Right cardiac atrium (tissue), 5 donors: ENCODE data around the gene DENND2D. TPM values are rescaled to one million over a fixed set of nuclear protein-coding genes. Genes with fewer than 3 reads are reported as not detected.

Experiments
- ATAC-seq, 2 donors: fragments of 200-7000 bp; cut with Tn5 transposase; one replicate each; pipeline versions ENCODE4 v1.8.0 to v1.9.1; 2020; ENCODE audit warnings: moderate library complexity in 2 of 2, mild to moderate bottlenecking in 1 of 2
- DNase-seq, 3 donors: peaks; one replicate each; pipeline ENCODE4 v3.0.0-alpha.2; 2020
- H3K27ac ChIP-seq: one replicate; pipeline ENCODE4 v1.5.1; 2013; ENCODE audit warnings: mild to moderate bottlenecking, low read length, control low read depth, moderate library complexity
- H3K27me3 ChIP-seq: one replicate; pipeline ENCODE4 v1.6.1; 2013; ENCODE audit not compliant: control insufficient read depth, insufficient read depth
- H3K4me1 ChIP-seq: one replicate; pipeline ENCODE4 v1.6.1; 2013; ENCODE audit warnings: low read length; ENCODE audit not compliant: control insufficient read depth, insufficient read depth
- H3K4me3 ChIP-seq: one replicate; pipeline ENCODE4 v1.5.1; 2013; ENCODE audit warnings: low read length, control low read depth
- H3K9me3 ChIP-seq: one replicate; pipeline ENCODE4 v1.6.1; 2013; ENCODE audit warnings: low read length; ENCODE audit not compliant: control insufficient read depth
- WGBS: extraction: QIAGEN DNeasy Blood & Tissue Kit; methylation state at CpG from one replicate; pipeline ENCODE4 v1.1.7; 2013; 5-methylcytosine and 5-hydroxymethylcytosine counted together
- intact Hi-C, 4 donors: fragments of 100-400 bp; cut with DNase I; formaldehyde crosslinking; loops; one replicate each; pipeline versions ENCODE4 v1.11.0 to v1.14.0; 2022 to 2023
- long read RNA-seq, 4 donors: library from polyadenylated mRNA; unstranded; transcript quantifications; one replicate each; pipeline ENCODE4 v2.0.0, GENCODE V29; 2020 to 2021
- polyA plus RNA-seq: library from polyadenylated mRNA; stranded (reverse); fragments of 200-250 nt; gene quantifications from one replicate; pipeline ENCODE4 v1.2.3, GENCODE V29; 2013
- total RNA-seq, 4 donors: library from RNA; stranded (reverse); fragmentation: NEBNext Ultra II Directional; extraction: Animal tissue kit (Norgen Biotek cat#: 25700); gene quantifications; one replicate each; pipeline ENCODE4 v1.2.1, GENCODE V29; 2021
- donor health status: healthy with polysubstance abuse.
- donor health status: DM: no; HTN: yes; CAD: no.
- donor health status: DM: no; HTN: no; CAD: no.
- donor health status: DM: no; HTN: yes; CAD: no; lungs with severe emphysema.
- donor health status: DM: yes; HTN: yes; CAD: no.

DENND2D gene
- total RNA-seq = 1 to 10 TPM; 2.1 to 4.5 (median 4.1) TPM
- 2.1 TPM for polyA plus RNA-seq
- long read RNA-seq, donor 1, partial matches to known transcripts = 1 of 7 reads
- long read RNA-seq, donor 1, other reads (novel, unspliced or antisense) = 2 of 7 reads
- long read RNA-seq, donor 2, partial matches to known transcripts = 0 of 1 reads
- long read RNA-seq, donor 2, other reads (novel, unspliced or antisense) = 1 of 1 reads
- long read RNA-seq, donor 3, partial matches to known transcripts = 2 of 4 reads
- long read RNA-seq, donor 3, other reads (novel, unspliced or antisense) = 0 of 4 reads
- long read RNA-seq, donor 4, partial matches to known transcripts = 0 of 3 reads
- long read RNA-seq, donor 4, other reads (novel, unspliced or antisense) = 3 of 3 reads

- DNase-seq (peak; percentile 59 to 75 (median 65)), ATAC-seq (peak; percentile 23 to 33)
- 81% methylated on average over 17 of the region's 17 CpGs for WGBS
- peak within 1 kb of the TSS; percentile 49 for H3K27ac ChIP-seq
- H3K9me3 ChIP-seq = no peaks in the 10 kb centered on the region
- no peaks in the 10 kb centered on the region for H3K27me3 ChIP-seq
- no peak within 1 kb of the TSS for H3K4me3 ChIP-seq
- no peaks in the 10 kb centered on the region for H3K4me1 ChIP-seq
- intact Hi-C loops = no loop called here
Measured at GRCh38 chr1:111199881-111200801, at the start of gene DENND2D. Gene DENND2D, minus strand, starts transcription at chr1:111200646. Its CDS starts 187 bp downstream, at chr1:111200459.

GRCh38 chr1:111249960-111250359, 49.5 kb upstream of the DENND2D start:
- Histone ChIP-seq H3K9me3 (no peaks in the 10 kb centered on the region), H3K4me3 (no peak overlapping the region), H3K4me1 (no peaks in the 10 kb centered on the region), H3K27ac (no peak overlapping the region), H3K27me3 (no peaks in the 10 kb centered on the region)
- ATAC-seq (no peak), DNase-seq (no peak)
- WGBS = 60% methylated on average over 4 of the region's 4 CpGs
- intact Hi-C loops = no loop called here

GRCh38 chr1:111247125-111247838, 46.8 kb upstream of the DENND2D start:
- H3K27ac ChIP-seq = no peak overlapping the region
- H3K4me3 ChIP-seq = no peak overlapping the region
- DNase-seq = no peak
- intact Hi-C loops = no loop called here
- WGBS = 87% methylated on average over 5 of the region's 5 CpGs
- no peak for ATAC-seq
- peaks cover 4% of the 10 kb centered on the region for H3K4me1 ChIP-seq
- no peaks in the 10 kb centered on the region for H3K9me3 ChIP-seq
- H3K27me3 ChIP-seq = no peaks in the 10 kb centered on the region

GRCh38 chr1:111242805-111243523, 42.5 kb upstream of the DENND2D start:
- Histone ChIP-seq H3K9me3 (no peaks in the 10 kb centered on the region), H3K4me1 (peaks cover 4% of the 10 kb centered on the region), H3K27ac (no peak overlapping the region), H3K27me3 (no peaks in the 10 kb centered on the region), H3K4me3 (no peak overlapping the region)
- 41% methylated on average over 4 of the region's 4 CpGs for WGBS
- intact Hi-C loops = no loop called here
- DNase-seq (peak in 1 of 3 donors; percentile 67), ATAC-seq (peak in 1 of 2 donors; percentile 53)

- ATAC-seq = no peak
- no peaks in the 10 kb centered on the region for H3K9me3 ChIP-seq
- no peak overlapping the region for H3K27ac ChIP-seq
- intact Hi-C loops = no loop called here
- H3K4me3 ChIP-seq = no peak overlapping the region
- no peaks in the 10 kb centered on the region for H3K27me3 ChIP-seq
- peaks cover 4% of the 10 kb centered on the region for H3K4me1 ChIP-seq
- 88% methylated on average over 2 of the region's 2 CpGs for WGBS
- no peak for DNase-seq
Measured at GRCh38 chr1:111241797-111242196, 41.4 kb upstream of the DENND2D start.

GRCh38 chr1:111238056-111238795, 37.8 kb upstream of the DENND2D start:
- DNase-seq (no peak), ATAC-seq (no peak)
- Histone ChIP-seq H3K27ac (no peak overlapping the region), H3K4me3 (no peak overlapping the region), H3K4me1 (peaks cover 4% of the 10 kb centered on the region), H3K9me3 (no peaks in the 10 kb centered on the region), H3K27me3 (no peaks in the 10 kb centered on the region)
- intact Hi-C loops = no loop called here
- 86% methylated on average over 5 of the region's 5 CpGs for WGBS

- 78% methylated on average over 3 of the region's 3 CpGs for WGBS
- DNase-seq (no peak), ATAC-seq (no peak)
- no peak overlapping the region for H3K27ac ChIP-seq
- H3K4me3 ChIP-seq = no peak overlapping the region
- H3K9me3 ChIP-seq = no peaks in the 10 kb centered on the region
- no peaks in the 10 kb centered on the region for H3K27me3 ChIP-seq
- intact Hi-C loops = no loop called here
- H3K4me1 ChIP-seq = no peaks in the 10 kb centered on the region
Measured at GRCh38 chr1:111236806-111237205, 36.4 kb upstream of the DENND2D start.

GRCh38 chr1:111236379-111236778, 35.9 kb upstream of the DENND2D start:
- ATAC-seq (no peak), DNase-seq (no peak)
- intact Hi-C loops = no loop called here
- WGBS = 27% methylated on average over 1 of the region's 1 CpG
- no peaks in the 10 kb centered on the region for H3K9me3 ChIP-seq
- no peaks in the 10 kb centered on the region for H3K4me1 ChIP-seq
- H3K4me3 ChIP-seq = no peak overlapping the region
- H3K27ac ChIP-seq = no peak overlapping the region
- H3K27me3 ChIP-seq = no peaks in the 10 kb centered on the region

GRCh38 chr1:111234866-111235265, 34.4 kb upstream of the DENND2D start:
- intact Hi-C loops = no loop called here
- ATAC-seq (no peak), DNase-seq (no peak)
- no peak overlapping the region for H3K27ac ChIP-seq
- 87% methylated on average over 3 of the region's 3 CpGs for WGBS
- no peaks in the 10 kb centered on the region for H3K27me3 ChIP-seq
- no peaks in the 10 kb centered on the region for H3K4me1 ChIP-seq
- no peak overlapping the region for H3K4me3 ChIP-seq
- H3K9me3 ChIP-seq = no peaks in the 10 kb centered on the region

GRCh38 chr1:111234258-111234657, 33.8 kb upstream of the DENND2D start:
- Histone ChIP-seq H3K4me1 (no peaks in the 10 kb centered on the region), H3K9me3 (no peaks in the 10 kb centered on the region), H3K4me3 (no peak overlapping the region), H3K27ac (no peak overlapping the region), H3K27me3 (no peaks in the 10 kb centered on the region)
- DNase-seq (no peak), ATAC-seq (no peak)
- 88% methylated on average over 4 of the region's 4 CpGs for whole genome bisulfite sequencing
- intact Hi-C loops = no loop called here
